Amygdala (tissue), 56 donors: ENCODE data around the gene CGNL1.
A peak's percentile ranks its signal among the peaks of the same experiment; 100 is the strongest.

Experiments
- DNase-seq, 56 donors: peaks; one replicate each; lab custom pipeline; 2025; lab: John Stamatoyannopoulos, UW

CGNL1 gene

DNA sequence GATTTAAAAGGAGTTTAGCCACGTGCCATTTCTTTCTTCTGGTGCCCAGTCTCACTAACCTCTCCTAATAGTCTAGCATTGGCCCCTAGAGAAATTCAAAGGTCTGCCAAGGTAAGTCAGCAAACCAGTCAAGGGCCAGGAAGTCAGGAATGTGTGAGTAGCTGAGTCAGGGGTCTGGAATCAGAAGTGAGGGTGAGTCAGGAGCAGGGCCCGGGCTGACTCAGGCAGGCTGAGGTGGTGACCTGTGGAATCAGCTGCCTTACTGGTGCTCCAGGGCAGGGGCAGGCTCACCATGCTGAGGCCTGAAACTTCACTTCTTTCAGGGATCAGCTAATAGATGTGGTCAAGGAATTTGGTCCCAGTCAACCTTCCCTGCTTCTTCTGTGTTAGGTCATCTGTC is 109.6 kb downstream of the CGNL1 start:
- DNase-seq, result no peak

DNA sequence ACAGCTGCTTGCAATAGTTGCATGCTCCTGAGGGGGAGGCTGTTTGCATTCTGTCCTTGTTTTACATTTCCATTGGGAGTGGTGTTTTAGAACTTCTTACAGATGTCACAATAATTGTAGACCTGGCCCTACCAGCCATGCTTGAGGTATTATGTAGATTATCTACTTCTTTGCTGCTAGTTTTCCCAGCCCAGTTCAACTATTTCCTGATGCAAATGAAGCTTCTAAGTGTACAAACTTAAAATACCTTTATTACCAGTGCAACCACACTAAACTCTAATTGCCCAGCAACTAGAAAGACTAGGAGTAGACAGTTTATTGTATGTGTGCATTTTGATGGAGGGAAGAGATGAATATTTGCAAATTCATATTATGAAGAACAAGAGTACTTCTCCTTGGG is 110.5 kb downstream of the CGNL1 start:
- no peak for DNase-seq

DNA sequence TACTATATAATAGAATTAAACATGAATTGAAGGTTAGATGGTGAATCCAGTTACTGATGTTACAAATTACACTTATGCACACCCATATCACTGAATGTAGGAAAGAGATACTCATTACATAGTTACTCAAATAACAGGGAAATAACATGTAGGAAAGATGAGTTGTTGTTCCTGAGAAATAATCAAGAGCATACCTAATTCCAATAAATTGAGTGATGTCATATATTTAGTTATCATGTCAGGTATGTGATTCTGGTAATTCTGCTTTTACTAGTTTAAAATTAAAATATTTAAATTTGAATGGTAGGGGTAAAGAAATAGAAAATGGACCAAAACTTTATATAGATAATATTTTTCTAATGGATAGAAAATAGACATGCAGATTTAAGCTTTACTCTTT is 112.8 kb downstream of the CGNL1 start:
- DNase-seq, result no peak

DNA sequence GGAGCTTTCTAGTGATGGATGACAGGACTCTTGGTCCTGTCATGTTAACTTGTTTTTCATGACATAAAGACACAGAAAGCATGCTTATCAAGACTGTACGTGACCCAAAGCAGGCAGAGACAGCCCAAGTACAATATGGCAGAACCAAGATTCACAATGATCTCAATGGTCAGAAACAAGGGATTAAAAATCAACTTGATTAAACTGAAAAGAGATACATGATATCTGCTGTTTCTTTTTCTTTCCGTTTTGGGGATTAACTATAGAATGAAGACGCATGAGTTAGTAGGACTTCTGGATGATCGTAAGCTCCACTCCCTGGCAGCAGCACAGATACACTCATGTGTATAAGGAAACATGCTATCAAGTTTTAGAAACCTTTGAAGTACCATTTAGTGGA is 117.0 kb downstream of the CGNL1 start:
- DNase-seq, result no peak

DNA sequence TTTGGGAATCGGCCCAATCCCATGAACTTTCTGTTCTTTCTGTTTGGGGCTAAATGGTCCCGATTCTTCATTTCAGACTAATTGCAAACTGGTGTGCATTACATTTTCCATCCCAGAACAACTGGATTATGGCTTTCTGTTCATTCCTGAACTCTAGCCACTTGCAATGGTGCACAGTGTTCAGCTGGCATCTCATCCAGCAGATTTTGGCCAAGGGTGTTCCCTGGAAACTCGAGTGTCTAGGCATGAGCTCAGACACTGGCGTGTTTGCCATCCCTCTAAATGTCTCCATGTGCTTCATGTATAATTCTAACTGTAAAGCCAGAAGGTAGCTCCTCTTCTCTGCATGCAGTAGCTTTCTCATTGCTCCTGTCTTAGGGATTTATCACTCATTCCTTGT is 118.3 kb downstream of the CGNL1 start:
- DNase-seq, result no peak

DNA sequence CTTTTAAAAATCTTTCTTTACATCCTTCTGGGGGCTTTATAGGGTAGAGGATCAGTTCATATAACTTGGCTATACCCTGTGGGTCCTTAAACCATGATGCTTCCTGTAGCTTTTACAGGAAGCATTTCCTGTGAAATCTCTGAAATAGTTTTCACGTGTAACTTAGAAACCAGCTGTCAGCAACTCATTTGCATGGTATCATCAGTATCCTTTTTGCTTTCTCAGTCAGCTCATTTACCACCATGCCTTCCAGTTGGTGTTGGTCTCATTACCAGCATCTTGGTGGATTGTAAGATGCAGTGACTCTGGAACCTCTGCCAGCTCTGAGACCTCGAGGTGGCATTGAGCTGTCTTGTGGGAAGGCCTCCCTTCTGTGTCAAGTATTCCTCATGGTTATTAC is 118.7 kb downstream of the CGNL1 start:
- DNase-seq, result no peak

DNA sequence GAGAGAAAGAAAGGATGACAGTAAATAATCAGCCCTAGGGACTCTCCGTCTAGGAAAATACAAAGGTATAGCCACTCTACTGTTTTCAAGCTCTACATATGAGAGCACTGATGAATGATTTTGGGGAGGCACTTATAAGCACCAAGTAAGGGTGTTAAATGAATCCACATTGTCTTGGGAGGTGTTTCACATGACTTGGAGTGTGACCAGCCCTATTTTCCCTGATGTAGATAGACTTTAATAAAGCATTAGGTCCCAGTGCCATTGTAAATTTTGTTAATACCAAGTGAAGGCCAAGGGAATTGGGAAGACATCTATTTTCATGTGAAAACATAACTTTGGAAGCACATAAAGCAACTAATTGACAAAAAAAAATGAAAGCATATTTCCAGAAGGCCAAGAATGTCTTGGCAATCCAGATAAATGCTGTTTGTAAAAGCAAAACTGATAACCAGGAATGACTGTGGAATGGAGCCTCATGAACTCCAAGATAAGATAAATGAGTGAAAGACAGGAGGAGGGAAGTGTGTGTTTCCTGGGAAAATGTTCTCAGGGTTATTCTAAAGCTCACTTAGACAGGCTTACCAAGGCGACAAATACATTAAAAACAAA is 119.4 kb downstream of the CGNL1 start:
- DNase-seq, result no peak

DNA sequence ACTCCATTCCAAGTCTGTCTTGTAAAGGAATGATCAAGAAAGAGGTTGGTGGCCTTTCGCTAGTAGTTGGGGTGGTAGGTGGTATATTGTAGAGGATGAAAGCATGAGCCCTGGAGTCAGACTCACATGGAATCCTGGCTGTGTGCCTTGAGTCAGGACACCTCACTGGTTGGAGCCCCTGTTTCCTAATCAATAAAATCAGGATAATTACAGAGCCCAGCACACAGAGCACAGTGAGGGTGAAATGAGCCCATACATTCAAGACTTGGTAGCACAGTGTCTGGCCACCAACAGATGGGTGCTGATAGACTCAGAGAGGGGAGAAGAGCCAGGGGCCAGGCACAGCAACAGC is 120.3 kb downstream of the CGNL1 start:
- no peak for DNase-seq

DNA sequence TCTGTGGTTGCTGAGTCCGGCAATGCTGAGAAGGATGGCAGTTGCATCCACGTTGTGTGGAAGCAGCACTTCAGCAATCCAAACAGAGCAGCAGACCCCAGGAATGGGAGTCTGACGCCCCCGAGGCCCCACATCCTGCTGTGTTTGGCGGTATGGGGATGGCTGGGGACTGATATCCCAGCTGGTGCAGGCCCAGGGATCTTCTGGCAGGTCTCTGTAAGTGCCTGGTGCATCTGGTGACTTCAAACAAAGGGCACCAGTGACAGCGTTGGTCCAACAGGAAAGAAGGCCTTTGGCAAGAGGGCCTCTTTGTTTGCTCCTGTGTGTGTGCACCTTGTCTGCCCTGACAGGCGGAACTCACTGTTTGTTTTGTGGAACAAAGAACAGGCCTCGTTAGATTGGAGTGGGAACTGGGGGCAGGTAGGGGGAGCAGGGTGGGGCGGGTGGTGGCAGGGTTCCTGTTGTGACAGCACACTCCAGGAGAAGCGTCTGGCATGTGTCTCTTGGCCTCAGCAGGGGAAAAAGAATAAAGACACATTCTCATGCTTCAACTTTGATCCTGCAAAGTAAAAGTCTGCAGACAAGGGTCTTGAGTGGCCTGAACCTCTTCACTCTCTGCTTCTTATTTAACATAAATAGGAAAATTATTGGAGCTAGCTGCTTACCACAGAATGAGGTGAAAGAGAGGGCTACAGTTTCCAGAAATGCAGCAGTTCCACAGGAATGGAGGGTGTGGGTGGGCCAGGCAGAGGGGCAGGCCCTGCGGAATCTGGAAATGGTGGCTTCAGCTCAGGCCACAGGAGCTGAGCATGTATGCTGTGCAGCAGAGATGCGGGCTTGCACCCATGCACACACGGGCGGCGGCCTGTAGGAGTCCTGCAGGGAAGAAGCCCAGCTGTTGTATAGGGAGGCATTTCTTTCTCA is 120.9 kb downstream of the CGNL1 start:
- DNase-seq, result no peak

DNA sequence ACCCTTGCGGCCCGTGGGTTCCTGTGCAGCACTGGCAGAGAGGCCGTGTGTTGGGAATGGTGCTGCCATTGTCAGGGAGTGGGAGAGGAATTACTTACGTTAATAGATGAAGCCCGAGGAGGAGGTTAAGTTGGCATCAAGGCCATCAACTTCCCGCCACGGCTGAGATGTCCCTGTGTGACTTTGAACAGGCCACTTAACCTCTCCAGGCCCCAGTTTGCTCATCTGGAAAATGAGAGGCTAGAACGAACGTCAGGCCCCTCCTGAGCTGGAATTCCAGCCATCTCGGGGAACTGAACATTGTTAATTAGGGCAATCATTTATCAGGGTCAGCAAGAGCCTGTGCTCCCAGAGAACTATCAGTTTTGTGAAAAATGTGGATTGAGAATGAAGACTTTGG is 124.0 kb downstream of the CGNL1 start:
- DNase-seq, result no peak

DNA sequence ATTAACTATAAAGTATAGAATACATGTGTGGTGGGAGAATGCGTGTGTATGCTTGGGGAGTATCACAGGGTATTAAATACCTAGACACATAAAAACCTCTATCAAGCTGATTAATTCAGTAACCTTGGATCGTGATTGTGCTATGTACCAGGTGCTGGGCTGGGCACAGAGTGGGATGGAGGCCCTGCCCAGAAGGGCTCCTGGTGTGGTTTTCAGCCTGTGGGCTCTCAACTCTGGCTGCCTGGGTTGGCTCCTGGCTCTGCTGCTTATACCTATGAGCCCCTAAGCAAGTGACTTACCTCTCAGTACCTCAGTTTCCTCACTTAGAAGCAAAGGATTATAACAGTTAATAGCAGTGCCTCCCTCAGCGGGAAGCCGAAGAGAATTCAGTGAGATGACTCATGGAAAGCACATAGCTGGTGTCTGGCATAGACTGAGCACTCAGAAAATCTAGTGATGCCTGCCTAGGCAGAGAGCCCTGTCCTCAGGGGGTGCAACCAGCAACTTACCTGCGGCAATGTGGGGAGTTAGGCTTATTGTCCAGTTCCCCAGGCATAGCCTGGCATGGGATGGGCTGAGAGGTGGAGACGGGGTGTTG is 124.8 kb downstream of the CGNL1 start:
- no peak for DNase-seq

DNA sequence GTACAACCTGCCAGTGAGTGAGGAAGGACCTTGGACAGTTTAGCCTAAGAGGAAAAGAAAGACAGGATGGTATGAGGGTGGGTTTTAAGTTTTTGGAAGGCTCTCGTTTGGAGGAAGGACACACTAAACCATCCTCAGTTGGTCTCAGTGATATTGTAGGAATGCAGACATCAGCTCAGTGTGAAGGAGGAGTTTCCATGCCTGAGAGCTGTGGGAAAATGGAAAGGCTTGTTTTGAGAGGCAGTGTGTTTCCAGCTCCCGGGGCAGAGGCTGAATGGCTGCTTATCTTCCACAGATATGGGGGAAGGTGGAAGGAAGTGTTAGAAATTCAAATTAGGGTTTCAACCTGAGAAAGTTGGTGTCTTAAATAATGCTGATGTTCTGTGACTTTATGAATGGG is 125.8 kb downstream of the CGNL1 start:
- DNase-seq, result no peak

DNA sequence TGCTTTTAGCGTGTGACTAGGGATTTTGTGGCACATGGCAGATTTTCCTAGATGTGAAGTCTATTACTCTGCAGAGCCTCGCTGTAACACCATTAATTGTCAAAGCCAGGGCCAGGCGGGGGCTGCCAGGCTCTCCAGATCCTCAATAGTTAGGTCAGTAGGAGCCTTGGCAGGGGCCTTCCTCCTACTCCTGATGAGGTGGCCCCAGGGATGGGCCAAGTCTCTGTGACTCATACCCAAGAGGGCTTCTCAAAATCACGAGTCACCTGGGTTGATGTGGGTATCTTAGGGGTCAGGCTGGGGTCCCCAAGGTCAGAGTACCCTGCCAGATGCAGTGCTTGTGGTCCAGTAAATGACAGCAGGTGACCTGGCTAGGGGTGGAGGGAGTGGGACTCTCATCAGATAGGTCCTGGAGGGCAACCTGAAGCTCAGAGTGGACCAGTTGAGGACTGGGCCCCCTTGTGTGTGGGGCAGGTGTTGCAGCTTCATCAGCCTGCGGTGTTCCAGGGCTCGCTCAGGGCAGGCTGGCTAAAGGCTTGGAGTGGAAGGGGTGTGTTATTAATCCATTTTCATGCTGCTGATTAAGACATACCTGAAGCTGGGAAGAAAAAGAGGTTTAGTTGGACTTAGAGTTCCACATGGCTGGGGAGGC is 126.9 kb downstream of the CGNL1 start:
- DNase-seq, result no peak

DNA sequence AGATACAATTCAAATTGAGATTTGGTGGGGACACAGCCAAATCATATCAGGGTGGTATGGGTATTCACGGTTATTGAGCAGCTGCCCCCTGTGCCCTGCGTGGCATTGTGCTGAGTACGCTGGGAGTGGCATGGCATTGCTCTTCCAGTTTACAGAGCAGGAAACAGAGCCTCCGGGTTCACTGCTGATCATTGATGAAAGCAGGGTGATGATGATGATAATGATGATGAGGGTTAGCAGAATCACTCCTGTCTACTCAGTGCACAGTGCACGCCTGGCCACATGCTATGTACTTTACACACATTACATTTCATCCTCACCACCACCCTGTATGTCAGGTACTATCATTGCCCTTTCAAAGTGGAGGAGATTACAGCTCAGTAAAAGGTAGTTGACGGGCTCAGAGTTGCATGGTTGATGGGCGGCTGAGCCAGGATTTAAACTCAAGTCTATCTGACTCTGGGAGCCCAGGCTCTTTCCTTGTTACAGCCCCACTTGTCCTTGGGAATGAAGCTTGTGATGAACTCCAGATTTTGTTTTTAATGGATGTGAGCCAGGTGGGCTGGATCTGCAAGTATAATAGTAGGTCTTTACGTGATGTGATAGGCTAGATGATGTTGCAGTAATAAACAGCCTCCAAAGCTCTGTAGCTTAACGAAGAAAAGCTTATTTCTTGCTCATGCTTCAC is 127.8 kb downstream of the CGNL1 start:
- no peak for DNase-seq

DNA sequence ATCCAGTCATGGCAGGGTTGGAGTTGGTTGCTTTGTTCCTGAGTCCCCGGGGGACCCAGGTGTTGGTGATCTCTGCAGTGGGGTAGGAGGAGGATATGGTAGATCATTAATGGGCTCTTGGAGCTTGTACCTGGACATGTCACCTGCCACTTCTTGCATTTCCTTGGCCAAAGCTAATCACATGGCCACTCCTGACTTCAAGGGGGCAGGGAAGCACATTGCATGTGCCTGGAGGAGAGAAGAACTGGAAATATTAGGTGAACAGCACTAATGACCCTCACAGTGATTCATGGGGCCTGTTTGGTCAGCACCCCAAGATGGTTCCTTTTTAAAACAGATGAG is 128.3 kb downstream of the CGNL1 start:
- no peak for DNase-seq

DNA sequence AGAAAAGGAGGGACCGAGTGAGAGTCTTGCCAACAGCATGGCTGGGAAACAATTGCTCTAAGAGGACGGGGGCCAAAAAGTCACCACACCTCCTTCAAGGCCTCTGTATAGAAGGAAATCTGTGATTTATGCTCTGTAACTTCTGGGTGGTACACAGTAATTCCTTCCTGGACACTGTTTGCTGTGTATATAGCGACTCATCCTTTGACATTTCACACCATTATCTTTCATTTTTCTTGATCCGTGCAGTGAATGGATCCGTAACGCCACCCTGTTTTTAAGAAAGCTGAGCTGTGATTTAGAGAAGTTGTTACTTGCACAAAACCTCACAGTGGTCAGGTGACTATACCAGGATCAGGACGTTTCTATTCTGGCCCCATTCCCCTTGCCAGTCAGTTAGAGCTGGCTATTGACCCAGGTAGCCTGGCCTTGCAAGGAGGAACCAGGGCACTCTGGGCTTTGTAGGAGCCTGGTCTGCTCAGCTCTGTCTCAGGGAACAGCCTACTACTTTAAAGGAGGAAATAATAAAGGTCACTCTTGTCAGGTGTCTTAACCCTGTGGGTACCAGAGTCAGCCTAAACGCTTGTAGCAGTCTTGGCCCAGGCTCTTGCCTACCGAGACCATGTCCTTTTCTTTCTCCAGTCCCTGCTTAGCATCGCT is 128.9 kb downstream of the CGNL1 start:
- DNase-seq, result no peak

DNA sequence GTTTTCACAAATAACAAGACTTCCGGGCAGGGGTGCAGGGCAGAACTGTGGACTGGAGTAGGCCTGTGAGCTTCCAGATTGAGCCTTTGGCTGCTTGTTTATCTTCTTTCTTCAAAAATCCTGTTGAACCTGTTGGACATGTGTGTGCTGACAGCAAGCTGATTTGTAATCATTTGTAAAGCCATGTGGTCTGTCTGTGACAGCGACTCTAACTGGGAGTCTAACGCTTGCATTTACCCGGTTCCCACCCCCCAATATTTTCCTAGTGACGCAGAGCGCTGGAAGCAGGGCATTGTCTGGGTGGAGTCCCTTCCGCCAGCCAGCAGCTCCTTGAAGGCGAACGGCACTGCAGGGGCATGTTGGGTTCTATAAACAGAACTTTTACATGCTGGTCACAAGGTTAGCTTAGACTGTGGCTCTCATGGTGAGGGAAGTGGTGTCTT is 129.7 kb downstream of the CGNL1 start:
- peak in 2 of 56 donors; percentile 27 to 43 for DNase-seq

DNA sequence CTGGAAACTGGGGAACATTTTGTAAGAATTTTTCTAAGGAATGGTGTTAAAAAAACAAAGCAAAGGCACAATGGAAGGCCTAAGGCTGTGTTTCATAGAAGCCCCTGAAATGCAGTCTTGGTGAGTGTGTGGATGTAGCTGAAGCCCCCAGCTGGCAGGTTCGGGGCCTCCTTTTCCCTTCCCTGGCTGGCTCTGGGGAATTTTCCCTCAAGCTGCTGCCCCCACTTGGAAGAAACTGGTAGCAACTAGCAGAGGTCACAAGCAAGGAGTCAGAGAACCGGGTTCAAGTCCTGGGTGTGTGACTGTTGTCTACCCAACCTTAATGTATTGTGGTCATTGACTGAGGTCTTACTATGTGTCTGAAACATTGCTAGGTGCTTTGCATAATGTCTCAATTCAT is 130.1 kb downstream of the CGNL1 start:
- no peak for DNase-seq

DNA sequence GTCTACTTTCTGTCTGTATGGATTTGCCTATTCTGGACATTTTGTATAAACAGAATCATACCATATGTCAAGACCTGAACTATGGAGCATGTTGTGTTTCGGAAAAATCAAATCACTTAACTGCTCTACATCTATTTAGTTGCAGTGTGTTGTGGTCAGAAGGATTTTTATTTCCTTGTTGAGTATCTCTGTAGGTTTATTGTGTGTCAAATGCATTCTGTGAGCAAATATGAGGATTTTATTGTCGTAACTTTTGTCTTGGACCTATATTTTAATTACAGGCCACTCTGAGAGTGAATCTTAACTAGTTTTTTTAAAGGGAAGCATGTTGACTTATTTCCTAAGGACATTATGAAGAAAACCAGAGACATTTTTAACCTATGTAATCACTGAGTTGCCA is 130.8 kb downstream of the CGNL1 start:
- no peak for DNase-seq

DNA sequence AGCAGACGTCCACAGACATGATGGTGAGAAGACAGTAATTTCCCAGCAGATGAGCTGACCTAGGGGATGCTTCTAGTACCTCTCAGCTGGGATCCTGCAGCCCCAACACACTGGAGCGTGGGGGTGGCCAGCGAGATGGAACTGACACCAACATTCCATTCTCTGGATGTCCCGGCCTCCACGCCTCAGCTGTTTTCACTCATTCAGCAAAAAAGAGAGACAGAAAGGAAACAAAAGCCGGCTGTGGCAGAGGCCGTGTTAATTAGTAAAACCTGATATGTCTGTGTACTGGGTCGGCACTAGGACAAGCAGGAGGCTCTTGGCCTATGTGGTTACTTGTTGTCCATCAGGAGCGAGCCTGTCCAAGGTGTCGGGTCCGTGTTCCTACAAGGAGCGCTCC is 132.8 kb downstream of the CGNL1 start:
- no peak for DNase-seq
